ENCODE measurements around the gene EFTUD2. TPM values are rescaled to one million over a fixed set of nuclear protein-coding genes. Genes with fewer than 3 reads are reported as not detected.

The EFTUD2 gene
- total RNA-seq, 1 experiment from 2014 or later, result 119 TPM

- BruUV-seq (replicated peaks), result no TSS peak
- no peak for DNase-seq (ENCODE audit: unreplicated experiment)
- TF ChIP-seq CTCF (IDR thresholded peaks at IDR 0.05; ENCODE audit: unreplicated experiment), result no peak
- ChIA-PET POLR2A (interaction anchor here (0.7 to 1.7 kb wide), 3 partner anchors 15 to 90 kb away, joined by 3 to 6 read pairs (median 3); no protein-coding TSS in a partner anchor), CTCF (interaction anchor here (0.7 to 11.4 kb wide), 8 partner anchors 15 to 92 kb away, joined by 3 to 233 read pairs (median 9); no protein-coding TSS in a partner anchor)
- H3K27ac Mint-ChIP-seq (ENCODE audit: low read depth, unreplicated experiment), result no peak overlapping the region
- no peaks in the 10 kb centered on the region for H3K9me3 Mint-ChIP-seq (ENCODE audit: unreplicated experiment)
- H3K27me3 Mint-ChIP-seq (ENCODE audit: insufficient read depth, unreplicated experiment), result no peaks in the 10 kb centered on the region
- H3K4me1 Mint-ChIP-seq (ENCODE audit: insufficient read depth, unreplicated experiment), result no peaks in the 10 kb centered on the region
- H3K4me3 Mint-ChIP-seq (ENCODE audit: unreplicated experiment), result no peak overlapping the region
- intact Hi-C loops (cut with micrococcal nuclease), result no loop called here
- peaks cover 67% of the 10 kb centered on the region for H3K36me3 Mint-ChIP-seq (ENCODE audit: insufficient read depth, unreplicated experiment)
These were observed 36.0 kb downstream of the EFTUD2 start for GRCh38 chr17:44863061-44863918.

- no peak for TF ChIP-seq CTCF (IDR thresholded peaks at IDR 0.05; ENCODE audit: unreplicated experiment)
- Mint-ChIP-seq H3K27ac (ENCODE audit: low read depth, unreplicated experiment) (no peak overlapping the region), H3K9me3 (ENCODE audit: unreplicated experiment) (no peaks in the 10 kb centered on the region), H3K4me1 (ENCODE audit: insufficient read depth, unreplicated experiment) (no peaks in the 10 kb centered on the region), H3K27me3 (ENCODE audit: insufficient read depth, unreplicated experiment) (no peaks in the 10 kb centered on the region), H3K4me3 (ENCODE audit: unreplicated experiment) (no peak overlapping the region), H3K36me3 (ENCODE audit: insufficient read depth, unreplicated experiment) (peaks cover 67% of the 10 kb centered on the region)
- DNase-seq (ENCODE audit: unreplicated experiment), result no peak
- ChIA-PET CTCF (interaction anchor here (0.7 to 11.4 kb wide), 6 partner anchors 16 to 130 kb away, joined by 3 to 233 read pairs (median 4); no protein-coding TSS in a partner anchor), POLR2A (interaction anchor here (0.7 to 1.5 kb wide), 3 partner anchors 16 to 87 kb away, joined by 3 to 6 read pairs (median 4); no protein-coding TSS in a partner anchor)
- BruUV-seq (replicated peaks), result no TSS peak
- intact Hi-C loops (cut with micrococcal nuclease), result no loop called here
These were observed 36.8 kb downstream of the EFTUD2 start for GRCh38 chr17:44862278-44862914.

GRCh38 chr17:44859701-44860100, 39.5 kb downstream of the EFTUD2 start:
- no peaks in the 10 kb centered on the region for H3K9me3 Mint-ChIP-seq (ENCODE audit: unreplicated experiment)
- BruUV-seq (replicated peaks), result no TSS peak
- no peaks in the 10 kb centered on the region for H3K27me3 Mint-ChIP-seq (ENCODE audit: insufficient read depth, unreplicated experiment)
- ChIA-PET CTCF (interaction anchor here (1.1 to 1.9 kb wide), 4 partner anchors 35 to 85 kb away, joined by 3 to 6 read pairs (median 4); no protein-coding TSS in a partner anchor), POLR2A (no interaction called here)
- H3K36me3 Mint-ChIP-seq (ENCODE audit: insufficient read depth, unreplicated experiment), result peaks cover 86% of the 10 kb centered on the region
- H3K4me3 Mint-ChIP-seq (ENCODE audit: unreplicated experiment), result no peak overlapping the region
- intact Hi-C loops (cut with micrococcal nuclease), result no loop called here
- TF ChIP-seq CTCF (IDR thresholded peaks at IDR 0.05; ENCODE audit: unreplicated experiment), result no peak
- no peaks in the 10 kb centered on the region for H3K4me1 Mint-ChIP-seq (ENCODE audit: insufficient read depth, unreplicated experiment)
- DNase-seq (ENCODE audit: unreplicated experiment), result no peak
- H3K27ac Mint-ChIP-seq (ENCODE audit: low read depth, unreplicated experiment), result no peak overlapping the region

GRCh38 chr17:44854192-44854591, 45.1 kb downstream of the EFTUD2 start:
- peaks cover 92% of the 10 kb centered on the region for H3K36me3 Mint-ChIP-seq (ENCODE audit: insufficient read depth, unreplicated experiment)
- H3K4me1 Mint-ChIP-seq (ENCODE audit: insufficient read depth, unreplicated experiment), result no peaks in the 10 kb centered on the region
- H3K9me3 Mint-ChIP-seq (ENCODE audit: unreplicated experiment), result no peaks in the 10 kb centered on the region
- H3K27ac Mint-ChIP-seq (ENCODE audit: low read depth, unreplicated experiment), result no peak overlapping the region
- no peak overlapping the region for H3K4me3 Mint-ChIP-seq (ENCODE audit: unreplicated experiment)
- CTCF ChIA-PET, result interaction anchor here (0.5 to 1.6 kb wide), 3 partner anchors 11 to 125 kb away, joined by 3 to 7 read pairs (median 5); no protein-coding TSS in a partner anchor
- intact Hi-C loops (cut with micrococcal nuclease), result no loop called here
- POLR2A ChIA-PET, result interaction anchor here (0.6 kb wide), 1 partner anchor 824 kb away, joined by 3 read pairs; no protein-coding TSS in a partner anchor
- no TSS peak for BruUV-seq (replicated peaks)
- no peak for DNase-seq (ENCODE audit: unreplicated experiment)
- H3K27me3 Mint-ChIP-seq (ENCODE audit: insufficient read depth, unreplicated experiment), result no peaks in the 10 kb centered on the region
- TF ChIP-seq CTCF (IDR thresholded peaks at IDR 0.05; ENCODE audit: unreplicated experiment), result no peak
